ENCODE results near the gene GEMIN4. TPM values are rescaled to one million over a fixed set of nuclear protein-coding genes. Genes with fewer than 3 reads are reported as not detected.

Gene GEMIN4
- total RNA-seq, 2 donors from 2014 or later, result 12.9 to 31.9 TPM

- Histone ChIP-seq H3K36me3 (peaks cover 7% of the 10 kb centered on the region), H3K4me1 (no peaks in the 10 kb centered on the region), H3K27me3 (no peaks in the 10 kb centered on the region), H3K27ac (no peak overlapping the region), H3K9ac (ENCODE audit: low read depth in 2 of 2, low read length in 2 of 2) (no peak overlapping the region), H3K4me3 (no peak overlapping the region), H3K9me3 (no peaks in the 10 kb centered on the region)
- DNase-seq, result no peak
- no peak for TF ChIP-seq CTCF (IDR thresholded peaks at IDR 0.05)
- intact Hi-C loops (cut with DNase I), result no loop called here
Measured at GRCh38 chr17:742147-742793, 9.8 kb downstream of the GEMIN4 start.

GRCh38 chr17:740240-741017 lies 11.6 kb downstream of the GEMIN4 start:
- H3K9ac ChIP-seq (ENCODE audit: low read depth in 2 of 2, low read length in 2 of 2), result no peak overlapping the region
- H3K4me1 ChIP-seq, result no peaks in the 10 kb centered on the region
- TF ChIP-seq CTCF (IDR thresholded peaks at IDR 0.05), result no peak
- no peaks in the 10 kb centered on the region for H3K27me3 ChIP-seq
- intact Hi-C loops (cut with DNase I), result no loop called here
- no peak overlapping the region for H3K4me3 ChIP-seq
- H3K36me3 ChIP-seq, result no peaks in the 10 kb centered on the region
- no peak overlapping the region for H3K27ac ChIP-seq
- peak; percentile 25 for DNase-seq
- no peaks in the 10 kb centered on the region for H3K9me3 ChIP-seq

GRCh38 chr17:737561-738113 lies 14.4 kb downstream of the GEMIN4 start:
- H3K9me3 ChIP-seq, result no peaks in the 10 kb centered on the region
- H3K27ac ChIP-seq, result no peak overlapping the region
- no peak overlapping the region for H3K9ac ChIP-seq (ENCODE audit: low read depth in 2 of 2, low read length in 2 of 2)
- intact Hi-C loops (cut with DNase I), result no loop called here
- no peaks in the 10 kb centered on the region for H3K27me3 ChIP-seq
- no peak overlapping the region for H3K4me3 ChIP-seq
- no peaks in the 10 kb centered on the region for H3K4me1 ChIP-seq
- no peaks in the 10 kb centered on the region for H3K36me3 ChIP-seq
- no peak for DNase-seq
- no peak for TF ChIP-seq CTCF (IDR thresholded peaks at IDR 0.05)

GRCh38 chr17:733743-734142 lies 18.3 kb downstream of the GEMIN4 start:
- Histone ChIP-seq H3K27ac (no peak overlapping the region), H3K27me3 (no peaks in the 10 kb centered on the region), H3K9me3 (no peaks in the 10 kb centered on the region), H3K4me1 (no peaks in the 10 kb centered on the region), H3K36me3 (no peaks in the 10 kb centered on the region), H3K4me3 (peak overlapping the region; percentile 73), H3K9ac (ENCODE audit: low read depth in 2 of 2, low read length in 2 of 2) (peak overlapping the region in 1 of 2 donors; percentile 57)
- intact Hi-C loops (cut with DNase I), result no loop called here
- no peak for TF ChIP-seq CTCF (IDR thresholded peaks at IDR 0.05)
- no peak for DNase-seq

- Histone ChIP-seq H3K4me1 (no peaks in the 10 kb centered on the region), H3K27ac (peak overlapping the region; percentile 88), H3K4me3 (peak overlapping the region; percentile 73), H3K9ac (ENCODE audit: low read depth in 2 of 2, low read length in 2 of 2) (peak overlapping the region; percentile 57 to 79), H3K9me3 (no peaks in the 10 kb centered on the region), H3K36me3 (no peaks in the 10 kb centered on the region), H3K27me3 (no peaks in the 10 kb centered on the region)
- intact Hi-C loops (cut with DNase I), result no loop called here
- peak; percentile 50 for DNase-seq
- TF ChIP-seq CTCF (IDR thresholded peaks at IDR 0.05), result no peak
Measured at GRCh38 chr17:732902-733720, 19.0 kb downstream of the GEMIN4 start.

Data from colonic mucosa (tissue), 4 donors.